HepG2 (cell line): ENCODE data around the gene CLPTM1. TPM values are rescaled to one million over a fixed set of nuclear protein-coding genes. Genes with fewer than 3 reads are reported as not detected.
A peak's percentile ranks its signal among the peaks of the same experiment; 100 is the strongest.

Experiments used
- ARID4A ChIP-seq: sonication (generic); formaldehyde crosslinking; IDR thresholded peaks from 2 replicates; pipeline ENCODE4 v1.5.0; 2020; ENCODE audit warnings: mild to moderate bottlenecking, missing genetic modification reagents, borderline replicate concordance
- KMT2B ChIP-seq: IDR thresholded peaks from 2 replicates; pipeline ENCODE4 v1.6.1; 2016; ENCODE audit warnings: missing genetic modification reagents, missing compliant biosample characterization
- NFAT5 ChIP-seq: sonication (generic); formaldehyde crosslinking; IDR thresholded peaks from 2 replicates; pipeline ENCODE4 v1.4.0; 2020; ENCODE audit warnings: missing genetic modification reagents
- NR1H2 ChIP-seq: sonication (generic); formaldehyde crosslinking; IDR thresholded peaks from 2 replicates; pipeline ENCODE4 v1.8.1; 2022; ENCODE audit warnings: low read depth, missing genetic modification reagents, borderline replicate concordance
- REPIN1 ChIP-seq: sonication (generic); formaldehyde crosslinking; IDR thresholded peaks from 2 replicates; pipeline ENCODE4 v1.8.0; 2022; ENCODE audit warnings: missing genetic modification reagents, low read depth, mild to moderate bottlenecking, borderline replicate concordance
- SYNCRIP ChIP-seq: fragments of 200-400 bp; formaldehyde crosslinking; IDR thresholded peaks from 2 replicates; pipeline ENCODE4 v1.6.1; 2018; ENCODE audit warnings: mild to moderate bottlenecking, low read depth, low read length; ENCODE audit not compliant: insufficient read depth
- TBX3 ChIP-seq: fragments of 450-650 bp; IDR thresholded peaks from 2 replicates; pipeline ENCODE4 v1.6.1; 2017; ENCODE audit warnings: antibody characterized with exemption, mild to moderate bottlenecking, inconsistent platforms, borderline replicate concordance
- TCF7L2 ChIP-seq: IDR thresholded peaks from 2 replicates; pipeline ENCODE4 v1.6.1; 2011; ENCODE audit warnings: mild to moderate bottlenecking, low read depth, low read length, moderate library complexity
- ZFAT ChIP-seq: sonication (generic); formaldehyde crosslinking; conservative IDR thresholded peaks from 2 replicates; pipeline ENCODE4 v1.8.1; 2023; ENCODE audit warnings: missing genetic modification reagents, inconsistent platforms
- ZFP36L2 ChIP-seq: sonication (generic); formaldehyde crosslinking; IDR thresholded peaks from 2 replicates; pipeline ENCODE4 v1.4.0; 2020; ENCODE audit warnings: missing genetic modification reagents
- ZNF180 ChIP-seq: sonication (generic); formaldehyde crosslinking; IDR thresholded peaks from 2 replicates; pipeline ENCODE4 v1.4.0; 2020; ENCODE audit warnings: low read depth, missing genetic modification reagents, borderline replicate concordance
- ZNF235 ChIP-seq: sonication (generic); formaldehyde crosslinking; IDR thresholded peaks from 2 replicates; pipeline ENCODE4 v1.8.1; 2023; ENCODE audit warnings: mild to moderate bottlenecking, missing genetic modification reagents, borderline replicate concordance
- ZNF260 ChIP-seq: sonication (generic); formaldehyde crosslinking; IDR thresholded peaks from 2 replicates; pipeline ENCODE4 v1.4.0; 2020; ENCODE audit warnings: missing genetic modification reagents, low read depth, mild to moderate bottlenecking, borderline replicate concordance
- ZNF335 ChIP-seq: sonication (generic); formaldehyde crosslinking; IDR thresholded peaks from 2 replicates; pipeline ENCODE4 v1.4.0; 2020; ENCODE audit warnings: missing genetic modification reagents
- ZNF576 ChIP-seq: sonication (generic); formaldehyde crosslinking; IDR thresholded peaks from 2 replicates; pipeline ENCODE4 v1.4.0; 2020; ENCODE audit warnings: mild to moderate bottlenecking, missing genetic modification reagents
- ZNF644 ChIP-seq: IDR thresholded peaks from 2 replicates; pipeline ENCODE4 v1.6.1; 2016; ENCODE audit warnings: low read depth
- polyA plus RNA-seq, 8 experiments: library from polyadenylated mRNA; depleted of rRNA in 3 of 8; stranded (reverse) in 7 of 8; unstranded in 1 of 8; fragments of >200 nt; fragmentation: Illumina TruSeq in 4 of 8; extraction: Trizol in 4 of 8; gene quantifications; 2 replicates each; pipeline versions ENCODE4 v1.2.1 to v1.2.3, GENCODE V29; 2011 to 2016; ENCODE audit warnings: low read depth in 4 of 8, missing spikeins in 1 of 8, mixed read lengths in 1 of 8; ENCODE audit not compliant: insufficient read depth in 1 of 8
- total RNA-seq, 5 experiments: library from RNA; depleted of rRNA; stranded (reverse); fragments of >200 nt; fragmentation: Illumina TruSeq; extraction: Trizol; gene quantifications; 2 replicates each; pipeline ENCODE4 v1.2.3, GENCODE V29; 2016; ENCODE audit warnings: low read depth in 1 of 5
- TF ChIP-seq, protein P1 (sequence below): sonication (generic); formaldehyde crosslinking; IDR thresholded peaks from 2 replicates; pipeline ENCODE4 v1.5.0; 2020; ENCODE audit warnings: missing genetic modification reagents, mild to moderate bottlenecking, borderline replicate concordance
- TF ChIP-seq, protein P2 (sequence below): sonication (generic); formaldehyde crosslinking; IDR thresholded peaks from 2 replicates; pipeline ENCODE4 v1.4.0; 2020; ENCODE audit warnings: mild to moderate bottlenecking, missing genetic modification reagents

The CLPTM1 gene
- total and polyA plus RNA-seq, 2 of the 13 experiments (the other 11 are each of a cell fraction or from before 2014, with no cell fraction given), result 34.9 to 42.8 TPM

DNA sequence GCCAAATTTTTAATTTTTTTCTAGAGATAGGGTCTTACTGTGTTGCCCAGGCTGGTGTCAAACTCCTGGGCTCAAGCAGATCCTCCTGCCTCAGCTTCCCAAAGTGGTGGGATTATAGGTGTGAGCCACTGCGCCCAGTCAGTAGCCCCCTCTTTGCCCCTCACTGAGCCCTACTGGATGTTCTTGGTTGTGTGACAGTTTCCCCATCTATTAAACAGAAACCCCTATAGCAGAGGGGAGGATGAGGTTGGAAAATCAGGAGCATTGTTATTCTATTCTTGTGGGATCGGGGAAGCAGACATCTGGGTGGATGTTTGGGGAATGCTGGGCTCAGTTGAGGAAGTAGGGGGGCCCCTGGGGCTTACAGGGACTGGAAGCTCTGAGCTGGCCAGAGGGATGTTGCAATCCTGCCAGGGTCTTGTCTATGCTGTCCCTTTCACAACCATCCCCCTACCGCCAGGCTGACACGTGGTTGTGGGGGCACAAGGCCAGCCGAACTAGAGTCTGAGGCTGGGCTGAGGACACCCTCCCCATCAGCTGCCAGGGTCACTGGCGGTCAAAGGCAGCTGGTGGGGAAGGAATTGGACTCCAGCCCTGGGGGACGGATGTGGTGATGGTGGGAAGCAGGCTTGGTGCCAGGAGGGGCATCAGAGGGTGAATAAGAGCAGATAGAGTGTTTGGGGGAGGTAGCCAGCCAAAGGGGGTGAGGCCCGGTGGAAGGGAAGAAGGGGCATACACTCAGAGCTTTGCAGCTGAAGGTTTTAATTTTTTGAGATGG, 29.9 kb upstream of the CLPTM1 start (continued):
- TF ChIP-seq ZFAT (CRISPR knock-in tag), result no peak
- peak; percentile 59; the same call in 1 of the 2 replicates for TF ChIP-seq KMT2B
- peak; percentile 54; the same call in 1 of the 2 replicates for TF ChIP-seq NFAT5
- no peak for TF ChIP-seq ZNF260 (CRISPR knock-in tag)
- TF ChIP-seq ZNF180 (CRISPR knock-in tag), result no peak
- TF ChIP-seq, protein P1, sequence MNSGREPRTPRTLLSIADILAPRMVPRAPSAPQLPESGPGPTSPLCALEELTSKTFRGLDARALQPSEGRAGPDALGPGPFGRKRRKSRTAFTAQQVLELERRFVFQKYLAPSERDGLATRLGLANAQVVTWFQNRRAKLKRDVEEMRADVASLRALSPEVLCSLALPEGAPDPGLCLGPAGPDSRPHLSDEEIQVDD (CRISPR knock-in tag), result no peak
- no peak for TF ChIP-seq ZNF576 (CRISPR knock-in tag)
- no peak for TF ChIP-seq SYNCRIP
- peak; percentile 76 for TF ChIP-seq ZNF644 (CRISPR knock-in tag)
- peak; percentile 92 for TF ChIP-seq REPIN1
- TF ChIP-seq TBX3, result peak; percentile 55; the same call in 1 of the 2 replicates
- TF ChIP-seq TCF7L2, result no peak
- peak; percentile 100 for TF ChIP-seq NR1H2
- TF ChIP-seq, protein P2, sequence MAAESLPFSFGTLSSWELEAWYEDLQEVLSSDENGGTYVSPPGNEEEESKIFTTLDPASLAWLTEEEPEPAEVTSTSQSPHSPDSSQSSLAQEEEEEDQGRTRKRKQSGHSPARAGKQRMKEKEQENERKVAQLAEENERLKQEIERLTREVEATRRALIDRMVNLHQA (CRISPR knock-in tag), result no peak
- TF ChIP-seq ZNF235 (CRISPR knock-in tag), result no peak
- TF ChIP-seq ZNF335, result peak; percentile 70; the same call in 1 of the 2 replicates
- peak; percentile 86; the same call in 1 of the 2 replicates for TF ChIP-seq ARID4A (CRISPR knock-in tag)
- no peak for TF ChIP-seq ZFP36L2 (CRISPR knock-in tag)
